ENCODE data around the gene RANBP1. TPM values are rescaled to one million over a fixed set of nuclear protein-coding genes. Genes with fewer than 3 reads are reported as not detected.

RANBP1 gene
- total RNA-seq, 1 experiment from 2014 or later, result 522 TPM

GRCh38 chr22:20085651-20086050 lies 30.3 kb upstream of the RANBP1 start:
- H2BK15ac ChIP-seq (ENCODE audit: low read depth, low read length), result no peak overlapping the region
- no CpG with 5 or more reads among the region's 20 CpGs for WGBS (ENCODE audit: extremely low coverage, insufficient read length, low lambda C conversion rate)
- no peak overlapping the region for H2BK5ac ChIP-seq (ENCODE audit: insufficient read length, low read length)
- no peaks in the 10 kb centered on the region for H3K27me3 ChIP-seq (ENCODE audit: insufficient read depth, low read length)
- H2BK20ac ChIP-seq (ENCODE audit: low read depth, low read length, poor library complexity, severe bottlenecking), result no peak overlapping the region
- no peak overlapping the region for H2AK5ac ChIP-seq (ENCODE audit: insufficient read length, low read length)
- no peak overlapping the region for H3K14ac ChIP-seq (ENCODE audit: insufficient read depth, low read length)
- no peaks in the 10 kb centered on the region for H3K9me3 Mint-ChIP-seq
- H3K4me3 Mint-ChIP-seq, result no peak overlapping the region
- peaks cover 33% of the 10 kb centered on the region for H3K79me2 ChIP-seq (ENCODE audit: insufficient read depth, low read length)
- DNase-seq, result no peak
- no peak overlapping the region for H2BK120ac ChIP-seq (ENCODE audit: low read depth, low read length, poor library complexity, severe bottlenecking)
- no peak overlapping the region for H3K18ac ChIP-seq (ENCODE audit: insufficient read length, low read depth, low read length)
- no peak overlapping the region for H4K91ac ChIP-seq (ENCODE audit: insufficient read length, low read depth, low read length)
- no peak overlapping the region for H4K5ac ChIP-seq (ENCODE audit: insufficient read length, low read depth, low read length)
- H4K8ac ChIP-seq (replicated peaks; ENCODE audit: insufficient read length, low read depth, low read length), result no peak overlapping the region
- peaks cover 47 to 79% (median 68%) of the 10 kb centered on the region in 3 experiments; a peak in 6 of 7 replicates for H3K36me3 Mint-ChIP-seq (ENCODE audit: insufficient read depth in 1 of 3, low read depth in 3 of 3)
- H3K56ac ChIP-seq (ENCODE audit: insufficient read length, low read depth, low read length), result no peak overlapping the region
- H3K27me3 Mint-ChIP-seq (ENCODE audit: low read depth), result no peaks in the 10 kb centered on the region
- TF ChIP-seq CTCF (conservative IDR thresholded peaks at IDR 0.05), result no peak
- H3K23ac ChIP-seq (ENCODE audit: insufficient read length, low read depth, low read length), result no peak overlapping the region
- H3K79me1 ChIP-seq (ENCODE audit: insufficient read depth, low read depth, low read length, poor library complexity, severe bottlenecking), result peaks cover 21% of the 10 kb centered on the region
- H3K4ac ChIP-seq (ENCODE audit: low read depth, low read length), result no peak overlapping the region
- H3K9me3 ChIP-seq (ENCODE audit: control insufficient read depth, low read depth, low read length), result no peaks in the 10 kb centered on the region
- peak overlapping the region in 1 of 3 experiments; percentile 86; a peak in 1 of 7 replicates for H3K27ac Mint-ChIP-seq
- peaks cover 37 to 44% of the 10 kb centered on the region in 2 experiments for H3K4me1 Mint-ChIP-seq
- H3K27ac ChIP-seq (ENCODE audit: insufficient read length, low read depth, low read length), result no peak overlapping the region
- no peak overlapping the region for H3K9ac ChIP-seq (ENCODE audit: extremely low read depth, insufficient read length, low read length)
- peaks cover 6% of the 10 kb centered on the region for H4K20me1 ChIP-seq (ENCODE audit: control insufficient read depth, insufficient read depth, insufficient read length)
- H2AFZ ChIP-seq (ENCODE audit: low read length), result no peak overlapping the region
- peaks cover 2% of the 10 kb centered on the region; the same call in 1 of the 2 replicates for H3K4me1 ChIP-seq (ENCODE audit: insufficient read depth, low read length)
- H3T11ph ChIP-seq (ENCODE audit: low read length), result no peak overlapping the region
- H3K23me2 ChIP-seq (ENCODE audit: insufficient read length, low read depth, low read length, poor library complexity, severe bottlenecking), result peaks cover 6% of the 10 kb centered on the region
- H2BK12ac ChIP-seq (ENCODE audit: insufficient read length, low read depth, low read length), result no peak overlapping the region
- H3K4me2 ChIP-seq (ENCODE audit: insufficient read depth, insufficient read length, low read length), result no peak overlapping the region

Measured in H9 (cell line).